Thyroid gland (tissue), 4 donors: ENCODE results near the gene ZNF608.

ENCODE experiments used
- CTCF ChIP-seq, 6 experiments: fragments of 200-600 bp in 3 of 6; fragments of 450-650 bp in 3 of 6; sonication (generic) in 3 of 6; IDR thresholded peaks; one replicate each; pipeline ENCODE4 v1.5.1; 2016 to 2019; ENCODE audit warnings: antibody characterized with exemption in 6 of 6, mild to moderate bottlenecking in 2 of 6, inconsistent platforms in 1 of 6, moderate library complexity in 1 of 6
- POLR2A ChIP-seq, 2 donors: fragments of 450-650 bp; IDR thresholded peaks; one replicate each; pipeline ENCODE4 v1.6.1; 2017; ENCODE audit warnings: antibody characterized with exemption in 2 of 2, mild to moderate bottlenecking in 2 of 2, moderate library complexity in 1 of 2

- TF ChIP-seq CTCF (IDR thresholded peaks at IDR 0.05) = no peak
- TF ChIP-seq POLR2A (IDR thresholded peaks at IDR 0.05) = no peak
Measured at GRCh38 chr5:124740991-124741583, 5.4 kb downstream of the ZNF608 start.
